Dermis microvascular lymphatic vessel endothelial cell (primary cell): ENCODE measurements around the gene AOC3. TPM values are rescaled to one million over a fixed set of nuclear protein-coding genes. Genes with fewer than 3 reads are reported as not detected.
"Not testable (repeated sequence)": the region's sequence is repeated elsewhere in the genome, so short reads cannot be mapped to it uniquely, and the experiment has no call there.

Experiments used
- DNase-seq, 2 donors: peaks; one replicate each; pipeline versions ENCODE4 v3.0.0 to v3.0.0-alpha.2; 2010; ENCODE audit warnings: low read depth in 2 of 2
- total RNA-seq: library from RNA; depleted of rRNA; stranded (reverse); fragments of >200 nt; gene quantifications from 2 replicates; pipeline ENCODE4 v1.2.1, GENCODE V29; 2014

AOC3 gene
- total RNA-seq, 1 donor from 2014 or later: 0.26 TPM

GRCh38 chr17:42866216-42866615 lies 15.2 kb downstream of the AOC3 start:
- DNase-seq: no peak

DNA sequence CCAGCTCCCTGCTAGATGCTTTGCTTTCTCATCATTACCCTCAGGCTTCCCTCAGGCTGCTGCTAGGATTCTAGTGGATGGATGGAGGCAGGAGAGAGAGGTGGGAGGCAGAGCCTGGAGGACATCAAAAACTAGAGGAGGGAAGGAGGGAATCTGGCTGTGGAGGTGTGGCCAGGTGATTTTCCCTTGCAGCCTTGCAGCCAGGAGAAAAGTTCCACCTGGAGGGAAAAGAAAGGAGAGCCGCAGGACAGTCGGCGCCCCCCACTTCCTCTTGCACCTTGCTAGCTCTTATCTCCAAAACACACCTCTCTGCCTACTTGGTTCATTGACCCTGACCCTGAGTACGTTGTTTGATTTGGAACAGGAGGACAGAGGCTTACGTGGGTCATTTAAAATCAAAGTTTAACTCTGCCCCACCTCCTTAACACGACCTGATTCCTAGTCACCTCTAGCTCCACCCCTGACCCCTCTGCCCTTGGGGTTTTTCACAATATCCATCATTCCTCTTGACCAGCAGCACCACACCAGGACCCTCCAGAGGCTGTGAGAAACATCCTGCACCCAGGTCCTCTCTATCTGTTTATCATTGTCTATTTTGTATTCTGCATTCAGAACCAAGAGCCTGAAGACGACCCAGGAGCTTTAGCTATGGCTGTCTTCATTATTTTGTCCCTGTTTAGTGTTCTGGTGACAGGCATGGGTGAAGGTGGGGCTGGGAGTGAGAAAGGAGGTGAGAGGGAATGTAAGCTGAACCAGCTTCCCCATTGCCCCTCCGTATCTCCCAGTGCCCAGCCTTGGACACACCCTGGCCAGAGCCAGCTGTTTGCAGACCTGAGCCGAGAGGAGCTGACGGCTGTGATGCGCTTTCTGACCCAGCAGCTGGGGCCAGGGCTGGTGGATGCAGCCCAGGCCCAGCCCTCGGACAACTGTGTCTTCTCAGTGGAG lies 15.9 kb downstream of the AOC3 start:
- no peak for DNase-seq

DNA sequence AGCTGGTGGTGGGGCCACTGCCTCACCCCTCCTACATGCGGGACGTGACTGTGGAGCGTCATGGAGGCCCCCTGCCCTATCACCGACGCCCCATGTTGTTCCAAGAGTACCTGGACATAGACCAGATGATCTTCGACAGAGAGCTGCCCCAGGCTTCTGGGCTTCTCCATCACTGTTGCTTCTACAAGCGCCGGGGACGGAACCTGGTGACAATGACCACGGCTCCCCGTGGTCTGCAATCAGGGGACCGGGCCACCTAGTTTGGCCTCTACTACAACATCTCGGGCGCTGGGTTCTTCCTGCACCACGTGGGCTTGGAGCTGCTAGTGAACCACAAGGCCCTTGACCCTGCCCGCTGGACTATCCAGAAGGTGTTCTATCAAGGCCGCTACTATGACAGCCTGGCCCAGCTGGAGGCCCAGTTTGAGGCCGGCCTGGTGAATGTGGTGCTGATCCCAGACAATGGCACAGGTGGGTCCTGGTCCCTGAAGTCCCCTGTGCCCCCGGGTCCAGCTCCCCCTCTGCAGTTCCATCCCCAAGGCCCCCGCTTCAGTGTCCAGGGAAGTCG lies 16.8 kb downstream of the AOC3 start:
- DNase-seq: not testable (repeated sequence)

GRCh38 chr17:42868338-42868737 lies 17.3 kb downstream of the AOC3 start:
- no peak for DNase-seq

- no peak for DNase-seq
These were observed 20.6 kb downstream of the AOC3 start for GRCh38 chr17:42871647-42872046.

GRCh38 chr17:42872251-42872965 lies 21.4 kb downstream of the AOC3 start:
- DNase-seq: no peak

- DNase-seq: no peak
These were observed 22.3 kb downstream of the AOC3 start for GRCh38 chr17:42873315-42873714.

- not testable (repeated sequence) for DNase-seq
These were observed 23.1 kb downstream of the AOC3 start for GRCh38 chr17:42873932-42874695.

GRCh38 chr17:42877037-42877436 lies 26.0 kb downstream of the AOC3 start:
- no peak for DNase-seq

GRCh38 chr17:42878123-42878880 lies 27.3 kb downstream of the AOC3 start:
- DNase-seq: no peak

- no peak for DNase-seq
These were observed 28.1 kb downstream of the AOC3 start for GRCh38 chr17:42878924-42879595.

DNA sequence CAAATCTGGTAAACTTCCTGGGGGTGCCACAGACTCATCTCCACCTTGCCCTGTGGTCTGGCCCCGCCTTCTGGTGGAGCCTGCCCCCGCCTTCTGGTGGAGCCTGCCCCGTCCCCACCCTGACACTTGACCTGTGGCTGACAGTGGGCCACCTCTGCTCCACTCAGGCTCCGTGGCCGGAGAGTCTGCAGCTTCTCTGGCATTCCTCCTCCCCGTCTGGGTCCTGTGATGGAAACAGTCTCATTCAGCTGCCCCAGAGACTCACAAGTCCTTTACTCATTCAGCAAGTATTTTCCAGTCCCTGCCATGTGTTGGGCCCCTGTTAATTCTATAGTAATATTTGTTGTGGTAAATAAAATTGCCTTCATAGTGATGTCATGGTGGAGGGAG lies 28.6 kb downstream of the AOC3 start:
- DNase-seq: no peak

DNA sequence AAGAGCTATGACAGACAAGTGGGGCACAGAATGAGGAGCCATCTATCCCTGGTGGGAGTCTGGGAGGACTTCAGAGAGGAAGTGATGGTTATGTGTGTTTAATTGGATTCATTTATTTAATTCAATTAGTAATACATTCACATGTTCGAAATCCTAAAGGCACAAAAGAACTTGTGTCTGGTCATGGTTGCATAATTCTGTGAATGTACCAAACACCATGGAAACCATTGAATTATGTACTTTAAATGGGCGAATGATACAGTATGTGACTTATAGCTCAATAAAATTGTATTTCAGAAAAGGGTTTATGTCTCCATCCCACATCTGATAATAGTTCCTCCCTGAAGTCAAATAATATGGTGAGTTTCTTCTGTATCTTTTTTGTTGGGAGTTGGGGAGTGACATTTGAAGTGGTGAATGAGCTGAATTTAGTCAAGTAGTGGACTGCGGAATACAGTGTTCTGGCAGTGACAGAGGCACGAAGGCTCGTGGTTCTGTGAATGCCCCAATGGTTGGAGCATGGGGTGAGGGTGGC lies 29.8 kb downstream of the AOC3 start:
- DNase-seq: no peak

DNA sequence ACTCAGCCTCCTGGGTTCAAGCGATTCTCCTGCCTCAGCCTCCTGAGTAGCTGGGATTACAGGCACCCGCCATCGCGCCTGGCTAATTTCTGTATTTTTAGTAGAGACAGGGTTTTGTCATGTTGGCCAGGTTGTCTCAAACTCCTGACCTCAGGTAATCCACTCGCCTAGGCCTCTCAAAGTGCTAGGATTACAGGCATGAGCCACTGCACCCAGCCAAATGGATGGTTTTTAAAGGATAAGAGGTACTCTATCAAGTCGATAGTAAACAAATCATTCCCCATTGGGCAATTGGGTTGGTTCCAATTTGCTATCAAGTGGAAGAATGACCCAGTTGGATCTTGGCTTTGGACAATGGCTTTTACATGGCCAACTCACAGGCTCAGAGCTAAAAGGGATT lies 30.7 kb downstream of the AOC3 start:
- not testable (repeated sequence) for DNase-seq

GRCh38 chr17:42882166-42882565 lies 31.2 kb downstream of the AOC3 start:
- no peak for DNase-seq

DNA sequence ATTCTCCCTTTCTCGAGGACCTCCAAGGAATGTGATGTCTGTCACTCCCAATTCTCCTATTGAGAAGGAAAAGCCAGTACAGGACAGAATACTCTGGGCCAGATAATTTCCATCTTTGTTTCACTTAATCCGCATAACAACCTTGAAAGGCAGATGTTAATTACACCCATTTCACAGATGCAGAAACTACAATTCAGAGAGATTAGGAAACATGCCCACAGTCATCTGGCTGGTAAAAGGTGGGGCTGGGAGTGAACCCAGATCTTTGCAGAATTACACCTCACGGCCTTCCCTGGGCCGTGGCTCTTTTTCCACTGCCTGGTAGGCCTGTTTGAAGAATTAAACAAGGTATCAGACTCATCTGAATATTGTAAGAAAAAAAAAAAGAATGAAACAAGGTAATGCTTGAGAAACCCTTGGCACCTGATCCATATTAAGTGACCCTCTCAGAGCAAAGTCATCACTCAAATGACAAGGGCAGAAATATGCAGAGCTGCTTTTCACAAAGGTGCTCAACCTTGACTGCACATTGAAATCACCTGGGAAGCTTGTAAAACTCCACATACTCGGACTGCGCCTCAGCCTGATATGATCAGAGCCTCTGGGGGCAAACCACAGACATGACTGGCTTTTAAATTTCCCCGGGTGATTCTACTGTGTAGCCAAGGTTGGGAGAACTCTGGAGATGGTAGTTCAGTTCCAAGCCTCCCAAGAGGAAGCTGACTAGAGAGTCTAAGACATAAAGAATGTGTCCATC lies 33.0 kb downstream of the AOC3 start:
- no peak for DNase-seq

- DNase-seq: not testable (repeated sequence)
These were observed 34.8 kb downstream of the AOC3 start for GRCh38 chr17:42885806-42886205.

- no peak for DNase-seq
These were observed 35.5 kb downstream of the AOC3 start for GRCh38 chr17:42886283-42887176.
